ENCODE measurements around the gene PFN3. TPM values are rescaled to one million over a fixed set of nuclear protein-coding genes. Genes with fewer than 3 reads are reported as not detected.

PFN3 gene
- total RNA-seq, 3 donors from 2014 or later (not counting 1 experiment from before 2014, with no cell fraction given) = not detected

DNA sequence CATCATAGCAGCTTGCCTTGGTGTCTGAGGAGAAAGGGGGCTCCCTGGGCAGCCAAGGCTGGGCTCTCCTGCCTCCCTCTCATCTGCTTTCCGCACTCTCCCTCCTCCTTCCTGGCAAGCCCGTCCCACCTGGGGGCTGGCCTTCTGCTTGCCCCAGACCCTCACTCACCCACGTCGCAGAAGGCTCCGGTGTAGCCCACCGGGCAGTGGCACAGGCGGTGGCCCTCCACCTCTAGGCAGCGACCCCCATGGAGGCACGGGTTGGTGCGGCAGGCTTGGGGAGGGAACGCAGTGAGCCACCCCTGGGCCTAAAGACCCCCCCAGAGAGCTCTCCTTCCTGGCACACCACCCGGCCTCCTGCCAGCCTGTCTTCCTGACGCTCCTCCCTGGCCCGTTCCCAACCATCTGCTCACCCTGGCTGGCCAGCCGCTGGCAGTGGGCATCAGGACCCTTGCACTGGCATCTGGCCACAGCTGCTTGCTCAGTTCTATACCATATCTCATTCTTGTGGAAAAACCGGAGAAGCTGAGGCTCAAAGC is 4.2 kb upstream of the PFN3 start:
- Mint-ChIP-seq H3K4me1 (peaks cover 43 to 52% of the 10 kb centered on the region in 2 donors), H3K27ac (peak overlapping the region; percentile 62 to 84), H3K4me3 (peak overlapping the region; percentile 72), H3K9me3 (no peaks in the 10 kb centered on the region), H3K36me3 (no peaks in the 10 kb centered on the region), H3K27me3 (ENCODE audit: low read depth in 2 of 2) (peaks cover 13 to 17% of the 10 kb centered on the region in 2 donors)
- DNase-seq = no peak
- Histone ChIP-seq H3K4me1 (ENCODE audit: control insufficient read depth, insufficient read depth, low read length) (peaks cover 55% of the 10 kb centered on the region), H3K36me3 (ENCODE audit: control insufficient read depth, insufficient read depth, low read length) (no peaks in the 10 kb centered on the region), H3K4me3 (ENCODE audit: low read length) (no peak overlapping the region), H3K27ac (ENCODE audit: low read length) (peak overlapping the region; percentile 22), H3K9me3 (ENCODE audit: control insufficient read depth, insufficient read depth, low read length) (no peaks in the 10 kb centered on the region), H3K27me3 (ENCODE audit: control insufficient read depth, insufficient read depth, low read length) (peaks cover 20% of the 10 kb centered on the region)
- WGBS (ENCODE audit: insufficient coverage) = 54% methylated on average over 16 of the region's 16 CpGs
- intact Hi-C loops (cut with micrococcal nuclease) = loop anchor here (1.0 kb wide), 3 partner anchors 22 to 97 kb away; partner anchors contain the start of gene GRK6
- TF ChIP-seq, protein P1, sequence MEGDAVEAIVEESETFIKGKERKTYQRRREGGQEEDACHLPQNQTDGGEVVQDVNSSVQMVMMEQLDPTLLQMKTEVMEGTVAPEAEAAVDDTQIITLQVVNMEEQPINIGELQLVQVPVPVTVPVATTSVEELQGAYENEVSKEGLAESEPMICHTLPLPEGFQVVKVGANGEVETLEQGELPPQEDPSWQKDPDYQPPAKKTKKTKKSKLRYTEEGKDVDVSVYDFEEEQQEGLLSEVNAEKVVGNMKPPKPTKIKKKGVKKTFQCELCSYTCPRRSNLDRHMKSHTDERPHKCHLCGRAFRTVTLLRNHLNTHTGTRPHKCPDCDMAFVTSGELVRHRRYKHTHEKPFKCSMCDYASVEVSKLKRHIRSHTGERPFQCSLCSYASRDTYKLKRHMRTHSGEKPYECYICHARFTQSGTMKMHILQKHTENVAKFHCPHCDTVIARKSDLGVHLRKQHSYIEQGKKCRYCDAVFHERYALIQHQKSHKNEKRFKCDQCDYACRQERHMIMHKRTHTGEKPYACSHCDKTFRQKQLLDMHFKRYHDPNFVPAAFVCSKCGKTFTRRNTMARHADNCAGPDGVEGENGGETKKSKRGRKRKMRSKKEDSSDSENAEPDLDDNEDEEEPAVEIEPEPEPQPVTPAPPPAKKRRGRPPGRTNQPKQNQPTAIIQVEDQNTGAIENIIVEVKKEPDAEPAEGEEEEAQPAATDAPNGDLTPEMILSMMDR (IDR thresholded peaks at IDR 0.05) = no peak
- ATAC-seq = no peak

DNA sequence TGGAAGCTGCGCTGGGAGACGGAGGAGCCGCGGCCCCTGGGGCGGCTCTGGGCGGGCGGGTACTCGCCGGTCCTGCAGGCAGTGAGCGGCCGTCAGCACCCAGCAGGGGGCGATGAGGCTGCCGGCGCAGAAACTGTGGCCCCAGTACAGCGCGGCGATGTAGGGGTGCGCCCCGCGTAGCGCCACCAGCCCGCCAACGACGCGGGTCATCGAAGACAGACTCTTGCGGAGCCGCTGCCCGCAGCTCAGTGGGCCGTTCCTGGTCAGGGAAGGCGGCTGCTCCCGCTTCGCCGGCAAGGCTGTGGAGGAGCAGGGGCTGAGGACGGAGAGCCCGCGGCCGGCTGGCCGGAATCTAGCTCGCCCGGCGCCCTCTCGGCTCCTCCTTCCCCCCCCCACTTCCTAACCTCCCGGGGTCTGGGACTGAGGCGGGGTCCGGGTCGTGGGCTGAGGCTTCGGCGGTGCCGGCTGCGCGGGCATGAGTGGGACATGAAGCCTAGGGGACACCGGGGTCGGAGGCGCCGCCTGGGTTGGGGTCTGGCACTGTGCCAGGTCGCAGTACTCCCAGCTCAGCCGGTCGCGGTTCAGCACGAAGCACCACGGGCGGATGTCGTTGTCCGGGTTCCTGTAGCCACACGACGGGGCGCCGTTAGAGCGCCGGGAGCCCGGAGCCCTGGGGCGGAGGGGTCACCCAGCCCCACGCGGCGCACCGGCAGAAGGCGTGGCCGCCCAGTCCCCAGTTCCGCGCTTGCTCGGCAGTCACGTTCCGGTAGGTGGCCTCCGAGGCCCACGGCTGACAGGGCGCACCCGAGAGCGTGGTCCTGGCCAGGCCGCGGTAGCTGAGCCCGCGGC is 3.6 kb upstream of the PFN3 start:
- Histone ChIP-seq H3K27me3 (ENCODE audit: control insufficient read depth, insufficient read depth, low read length) (peaks cover 22% of the 10 kb centered on the region), H3K27ac (ENCODE audit: low read length) (peak overlapping the region; percentile 51), H3K4me1 (ENCODE audit: control insufficient read depth, insufficient read depth, low read length) (peaks cover 51% of the 10 kb centered on the region), H3K4me3 (ENCODE audit: low read length) (peak overlapping the region; percentile 36), H3K36me3 (ENCODE audit: control insufficient read depth, insufficient read depth, low read length) (no peaks in the 10 kb centered on the region), H3K9me3 (ENCODE audit: control insufficient read depth, insufficient read depth, low read length) (no peaks in the 10 kb centered on the region)
- H3K27me3 Mint-ChIP-seq (ENCODE audit: low read depth in 2 of 2) = peaks cover 13 to 17% of the 10 kb centered on the region in 2 donors
- TF ChIP-seq, protein P1 (IDR thresholded peaks at IDR 0.05) = peak; percentile 66
- no peaks in the 10 kb centered on the region for H3K36me3 Mint-ChIP-seq
- WGBS (ENCODE audit: insufficient coverage) = under 1% methylated on average over 93 of the region's 93 CpGs
- peak overlapping the region; percentile 72 for H3K4me3 Mint-ChIP-seq
- peaks cover 37 to 45% of the 10 kb centered on the region in 2 donors for H3K4me1 Mint-ChIP-seq
- intact Hi-C loops (cut with micrococcal nuclease) = loop anchor here (1.0 kb wide), 4 partner anchors 14 to 97 kb away; partner anchors contain the start of gene GRK6
- ATAC-seq (peak; percentile 80 to 91 (median 81)), DNase-seq (peak; percentile 81 to 94)
- H3K27ac Mint-ChIP-seq = peak overlapping the region; percentile 62 to 84
- no peaks in the 10 kb centered on the region for H3K9me3 Mint-ChIP-seq

DNA sequence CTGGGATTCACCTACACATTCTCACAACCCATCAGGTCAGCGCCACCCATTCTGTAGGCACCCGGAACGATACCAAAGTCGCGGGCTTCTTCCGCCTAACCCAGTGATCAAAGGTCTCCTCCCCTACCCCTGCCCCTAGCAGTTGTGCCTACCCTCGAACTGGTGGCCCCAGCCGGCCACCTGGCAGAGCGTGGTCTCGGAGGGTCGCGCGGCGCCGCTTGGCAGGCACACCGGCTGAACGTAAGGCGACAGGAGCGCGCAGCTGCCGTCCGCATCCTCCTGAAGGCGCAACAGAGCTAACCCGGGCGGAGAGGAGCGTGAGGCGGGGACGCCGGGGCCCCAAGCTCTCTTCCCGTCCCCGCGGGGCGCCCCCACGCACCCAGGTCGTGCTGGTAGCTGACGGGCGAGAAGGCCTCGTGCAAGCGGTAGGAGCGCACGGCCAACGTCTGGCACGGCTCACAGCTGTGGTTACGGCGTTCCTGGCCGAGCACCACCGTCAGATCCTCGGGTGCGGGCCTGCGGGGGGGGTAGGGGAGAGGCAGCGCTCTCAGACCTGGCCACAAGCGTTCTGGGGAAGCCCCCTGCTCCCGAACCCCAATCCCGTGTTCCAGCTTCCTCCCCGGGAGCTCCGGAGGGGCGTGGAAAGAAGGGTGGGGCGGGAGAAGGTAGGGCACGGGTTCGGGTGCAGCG is 2.8 kb upstream of the PFN3 start:
- intact Hi-C loops (cut with micrococcal nuclease) = loop anchor here (1.0 kb wide), 1 partner anchor 13 kb away; no protein-coding TSS in a partner anchor
- Histone ChIP-seq H3K9me3 (ENCODE audit: control insufficient read depth, insufficient read depth, low read length) (no peaks in the 10 kb centered on the region), H3K4me1 (ENCODE audit: control insufficient read depth, insufficient read depth, low read length) (peaks cover 50% of the 10 kb centered on the region), H3K36me3 (ENCODE audit: control insufficient read depth, insufficient read depth, low read length) (no peaks in the 10 kb centered on the region), H3K27me3 (ENCODE audit: control insufficient read depth, insufficient read depth, low read length) (peaks cover 22% of the 10 kb centered on the region), H3K4me3 (ENCODE audit: low read length) (peak overlapping the region; percentile 2), H3K27ac (ENCODE audit: low read length) (no peak overlapping the region)
- 2% methylated on average over 61 of the region's 61 CpGs for WGBS (ENCODE audit: insufficient coverage)
- TF ChIP-seq, protein P1 (IDR thresholded peaks at IDR 0.05) = no peak
- peaks cover 13 to 17% of the 10 kb centered on the region in 2 donors for H3K27me3 Mint-ChIP-seq (ENCODE audit: low read depth in 2 of 2)
- DNase-seq (peak; percentile 50 to 85), ATAC-seq (peak; percentile 31 to 50 (median 43))
- H3K36me3 Mint-ChIP-seq = no peaks in the 10 kb centered on the region
- H3K9me3 Mint-ChIP-seq = no peaks in the 10 kb centered on the region
- peak overlapping the region; percentile 62 to 84 for H3K27ac Mint-ChIP-seq
- peak overlapping the region; percentile 72 for H3K4me3 Mint-ChIP-seq
- peaks cover 35 to 42% of the 10 kb centered on the region in 2 donors for H3K4me1 Mint-ChIP-seq
